Suprapubic skin (tissue), 4 donors: Measurements from ENCODE around the gene GGT1. TPM values are rescaled to one million over a fixed set of nuclear protein-coding genes. Genes with fewer than 3 reads are reported as not detected.
"Not testable (repeated sequence)": the region's sequence is repeated elsewhere in the genome, so short reads cannot be mapped to it uniquely, and the experiment has no call there.

Source experiments
- DNase-seq, 2 donors: peaks; one replicate each; pipeline ENCODE4 v3.0.0-alpha.2; 2019; ENCODE audit warnings: low spot score in 2 of 2
- H3K27ac ChIP-seq: fragments of 200-600 bp; sonication (generic); one replicate; pipeline ENCODE4 v1.5.1; 2019
- H3K27me3 ChIP-seq: fragments of 200-600 bp; sonication (generic); one replicate; pipeline ENCODE4 v1.5.1; 2019
- H3K36me3 ChIP-seq: fragments of 200-600 bp; sonication (generic); one replicate; pipeline ENCODE4 v1.5.1; 2019
- H3K4me1 ChIP-seq: fragments of 200-600 bp; sonication (generic); one replicate; pipeline ENCODE4 v1.5.1; 2019
- H3K4me3 ChIP-seq: fragments of 200-600 bp; sonication (generic); one replicate; pipeline ENCODE4 v1.5.1; 2019; ENCODE audit warnings: mild to moderate bottlenecking
- H3K9me3 ChIP-seq: fragments of 200-600 bp; sonication (generic); one replicate; pipeline ENCODE4 v1.5.1; 2019
- EP300 ChIP-seq: sonication (generic); formaldehyde crosslinking; IDR thresholded peaks from one replicate; pipeline ENCODE4 v1.6.1; 2017; ENCODE audit warnings: antibody characterized with exemption
- POLR2A ChIP-seq, 2 donors: fragments of 450-650 bp; IDR thresholded peaks; one replicate each; pipeline ENCODE4 v1.6.1; 2017; ENCODE audit warnings: antibody characterized with exemption in 2 of 2, mild to moderate bottlenecking in 2 of 2, moderate library complexity in 2 of 2
- POLR2AphosphoS5 ChIP-seq, 3 donors: sonication (generic); formaldehyde crosslinking; IDR thresholded peaks; one replicate each; pipeline ENCODE4 v1.6.1; 2017; ENCODE audit warnings: antibody characterized with exemption in 3 of 3
- WGBS: methylation state at CpG from one replicate; pipeline ENCODE4 v1.1.5; 2018; 5-methylcytosine and 5-hydroxymethylcytosine counted together
- total RNA-seq, 4 donors: library from RNA; depleted of rRNA; stranded (reverse); fragments of >200 nt; gene quantifications; one replicate each; pipeline ENCODE4 v1.1.0, GENCODE V29; 2016
- TF ChIP-seq, protein P1 (sequence below), 2 donors: fragments of 200-600 bp in 1 of 2; fragments of 450-650 bp in 1 of 2; sonication (generic) in 1 of 2; IDR thresholded peaks; one replicate each; pipeline ENCODE4 v1.5.1; 2016 to 2019; ENCODE audit warnings: antibody characterized with exemption in 2 of 2, mild to moderate bottlenecking in 1 of 2, moderate library complexity in 1 of 2

GGT1 gene
- total RNA-seq, 4 donors from 2014 or later, result 1.7 to 9.1 (median 5.6) TPM

- peaks cover under 1% of the 10 kb centered on the region for H3K36me3 ChIP-seq
- peak overlapping the region; percentile 31 for H3K27ac ChIP-seq
- H3K27me3 ChIP-seq, result no peaks in the 10 kb centered on the region
- H3K4me1 ChIP-seq, result peaks cover 33% of the 10 kb centered on the region
- 72% methylated on average over 7 of the region's 7 CpGs for whole genome bisulfite sequencing
- TF ChIP-seq POLR2AphosphoS5 (IDR thresholded peaks at IDR 0.05), result no peak
- TF ChIP-seq POLR2A (IDR thresholded peaks at IDR 0.05), result no peak
- no peak for TF ChIP-seq EP300
- TF ChIP-seq, protein P1, sequence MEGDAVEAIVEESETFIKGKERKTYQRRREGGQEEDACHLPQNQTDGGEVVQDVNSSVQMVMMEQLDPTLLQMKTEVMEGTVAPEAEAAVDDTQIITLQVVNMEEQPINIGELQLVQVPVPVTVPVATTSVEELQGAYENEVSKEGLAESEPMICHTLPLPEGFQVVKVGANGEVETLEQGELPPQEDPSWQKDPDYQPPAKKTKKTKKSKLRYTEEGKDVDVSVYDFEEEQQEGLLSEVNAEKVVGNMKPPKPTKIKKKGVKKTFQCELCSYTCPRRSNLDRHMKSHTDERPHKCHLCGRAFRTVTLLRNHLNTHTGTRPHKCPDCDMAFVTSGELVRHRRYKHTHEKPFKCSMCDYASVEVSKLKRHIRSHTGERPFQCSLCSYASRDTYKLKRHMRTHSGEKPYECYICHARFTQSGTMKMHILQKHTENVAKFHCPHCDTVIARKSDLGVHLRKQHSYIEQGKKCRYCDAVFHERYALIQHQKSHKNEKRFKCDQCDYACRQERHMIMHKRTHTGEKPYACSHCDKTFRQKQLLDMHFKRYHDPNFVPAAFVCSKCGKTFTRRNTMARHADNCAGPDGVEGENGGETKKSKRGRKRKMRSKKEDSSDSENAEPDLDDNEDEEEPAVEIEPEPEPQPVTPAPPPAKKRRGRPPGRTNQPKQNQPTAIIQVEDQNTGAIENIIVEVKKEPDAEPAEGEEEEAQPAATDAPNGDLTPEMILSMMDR (IDR thresholded peaks at IDR 0.05), result no peak
- DNase-seq, result peak in 1 of 2 donors; percentile 70
- no peaks in the 10 kb centered on the region for H3K9me3 ChIP-seq
- H3K4me3 ChIP-seq, result no peak overlapping the region
Measured at GRCh38 chr22:24594569-24595120, 8.3 kb upstream of the GGT1 start.

GRCh38 chr22:24595228-24595627, 7.8 kb upstream of the GGT1 start:
- no peak for TF ChIP-seq POLR2A (IDR thresholded peaks at IDR 0.05)
- H3K36me3 ChIP-seq, result no peaks in the 10 kb centered on the region
- WGBS, result no CpG with 5 or more reads among the region's 6 CpGs
- peak overlapping the region; percentile 31 for H3K27ac ChIP-seq
- peaks cover 36% of the 10 kb centered on the region for H3K4me1 ChIP-seq
- no peaks in the 10 kb centered on the region for H3K27me3 ChIP-seq
- no peak for DNase-seq
- H3K9me3 ChIP-seq, result no peaks in the 10 kb centered on the region
- H3K4me3 ChIP-seq, result no peak overlapping the region

DNA sequence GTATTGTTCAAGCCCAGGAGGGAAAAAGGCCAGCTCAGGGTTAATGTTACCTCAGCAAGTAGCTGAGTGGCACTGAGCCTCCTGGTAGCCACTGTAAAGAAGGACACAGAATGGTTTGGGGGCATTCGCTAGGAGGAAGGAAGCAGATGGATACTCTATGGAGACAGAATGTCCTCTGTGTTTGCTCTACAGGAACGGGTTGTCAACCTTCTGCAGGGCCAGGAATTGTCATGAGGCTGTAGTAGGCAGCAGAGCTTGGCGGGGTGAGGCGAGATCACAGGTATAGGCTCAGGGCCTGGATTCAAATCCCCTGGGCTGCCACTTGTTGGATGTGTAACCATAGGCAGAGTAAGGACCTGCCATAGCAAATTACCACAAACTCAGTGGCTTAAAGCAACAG, 7.1 kb upstream of the GGT1 start:
- no peak for DNase-seq
- H3K4me1 ChIP-seq, result peaks cover 36% of the 10 kb centered on the region
- no peak overlapping the region for H3K4me3 ChIP-seq
- TF ChIP-seq POLR2A (IDR thresholded peaks at IDR 0.05) (no peak), EP300 (no peak), POLR2AphosphoS5 (IDR thresholded peaks at IDR 0.05) (no peak)
- TF ChIP-seq, protein P1 (IDR thresholded peaks at IDR 0.05), result no peak
- no peak overlapping the region for H3K27ac ChIP-seq
- no peaks in the 10 kb centered on the region for H3K9me3 ChIP-seq
- H3K27me3 ChIP-seq, result no peaks in the 10 kb centered on the region
- WGBS, result 98% methylated on average over 4 of the region's 4 CpGs
- no peaks in the 10 kb centered on the region for H3K36me3 ChIP-seq

- not testable (repeated sequence) for DNase-seq, H3K27ac ChIP-seq, H3K4me3 ChIP-seq, H3K9me3 ChIP-seq, H3K27me3 ChIP-seq, H3K36me3 ChIP-seq
- WGBS, result 81% methylated on average over 9 of the region's 9 CpGs
- peaks cover 40% of the 10 kb centered on the region for H3K4me1 ChIP-seq
Measured at GRCh38 chr22:24597076-24597475, 5.9 kb upstream of the GGT1 start.

GRCh38 chr22:24599514-24599913, 3.5 kb upstream of the GGT1 start:
- WGBS, result 61% methylated on average over 6 of the region's 8 CpGs

GRCh38 chr22:24599958-24600715, 2.9 kb upstream of the GGT1 start:
- peaks cover 25% of the 10 kb centered on the region for H3K4me1 ChIP-seq
- WGBS, result 68% methylated on average over 2 of the region's 3 CpGs
- not testable (repeated sequence) for DNase-seq, H3K27ac ChIP-seq, H3K27me3 ChIP-seq, H3K9me3 ChIP-seq, H3K4me3 ChIP-seq, H3K36me3 ChIP-seq

More at GRCh38 chr22:24599514-24599913, 3.5 kb upstream of the GGT1 start:
- H3K27me3 ChIP-seq, result no peaks in the 10 kb centered on the region
- DNase-seq, result no peak
- H3K36me3 ChIP-seq, result no peaks in the 10 kb centered on the region
- H3K9me3 ChIP-seq, result no peaks in the 10 kb centered on the region
- H3K4me3 ChIP-seq, result no peak overlapping the region
- H3K4me1 ChIP-seq, result peaks cover 31% of the 10 kb centered on the region
- TF ChIP-seq, protein P1 (IDR thresholded peaks at IDR 0.05), result no peak
- no peak for TF ChIP-seq POLR2A (IDR thresholded peaks at IDR 0.05)
- no peak for TF ChIP-seq EP300
- TF ChIP-seq POLR2AphosphoS5 (IDR thresholded peaks at IDR 0.05), result no peak
- no peak overlapping the region for H3K27ac ChIP-seq
